PC-3 (cell line): ENCODE measurements around the gene NCOA7. TPM values are rescaled to one million over a fixed set of nuclear protein-coding genes. Genes with fewer than 3 reads are reported as not detected.

Experiments used
- ATAC-seq: fragments of 200-7000 bp; cut with Tn5 transposase; 2 replicates; pipeline ENCODE4 v1.9.1; 2020; ENCODE audit warnings: mild to moderate bottlenecking, moderate library complexity
- BruUV-seq: library from RNA; stranded (reverse); fragments of 400-500 nt; replicated peaks from 2 replicates; lab custom pipeline; 2021; lab: Mats Ljungman, UMichigan
- CTCF ChIA-PET: fragments of 300-600 bp; sonication (Branson Sonifier 250); formaldehyde crosslinking; loops from one replicate; lab custom pipeline; 2022; ENCODE audit warnings: antibody characterized with exemption; lab: Charles Lee
- POLR2A ChIA-PET: fragments of 300-600 bp; sonication (Branson Sonifier 250); formaldehyde crosslinking; loops from one replicate; lab custom pipeline; 2022; ENCODE audit warnings: antibody characterized with exemption; ENCODE audit not compliant: unreplicated experiment; lab: Charles Lee
- DNase-seq: peaks from one replicate; pipeline ENCODE4 v3.0.0-alpha.2; 2015
- H2AFZ ChIP-seq: fragments of 300-600 bp; sonication (generic); 2 replicates; pipeline ENCODE4 v1.6.0; 2016; ENCODE audit warnings: antibody characterized with exemption, low read length
- H3F3A ChIP-seq: fragments of 300-600 bp; sonication (generic); one replicate; pipeline ENCODE4 v1.6.0; 2017; ENCODE audit warnings: antibody characterized with exemption, low read length, control low read depth, mild to moderate bottlenecking; ENCODE audit not compliant: unreplicated experiment
- H3K27ac ChIP-seq: fragments of 300-600 bp; sonication (generic); 2 replicates; pipeline ENCODE4 v1.5.1; 2016; ENCODE audit warnings: mild to moderate bottlenecking, low read length
- H3K27me3 ChIP-seq: fragments of 300-600 bp; sonication (generic); 2 replicates; pipeline ENCODE4 v1.6.1; 2016; ENCODE audit warnings: low read length, mixed read lengths
- H3K36me3 ChIP-seq: fragments of 300-600 bp; sonication (generic); 2 replicates; pipeline ENCODE4 v1.6.1; 2016; ENCODE audit warnings: low read depth, mixed run types, low read length, mixed read lengths
- H3K4me1 ChIP-seq: fragments of 300-600 bp; sonication (generic); 2 replicates; pipeline ENCODE4 v1.5.1; 2016; ENCODE audit warnings: low read length; ENCODE audit not compliant: insufficient read depth
- H3K4me2 ChIP-seq: fragments of 300-600 bp; sonication (generic); 2 replicates; pipeline ENCODE4 v1.6.0; 2016; ENCODE audit warnings: low read length
- H3K4me3 ChIP-seq: fragments of 300-600 bp; sonication (generic); 2 replicates; pipeline ENCODE4 v1.5.1; 2016; ENCODE audit warnings: mild to moderate bottlenecking, low read length, mixed read lengths
- H3K79me2 ChIP-seq: fragments of 300-600 bp; sonication (generic); 2 replicates; pipeline ENCODE4 v1.6.1; 2017; ENCODE audit warnings: low read length, mixed read lengths
- H3K9ac ChIP-seq: fragments of 300-600 bp; sonication (generic); 2 replicates; pipeline ENCODE4 v1.6.0; 2016; ENCODE audit warnings: mild to moderate bottlenecking, low read length
- H3K9me2 ChIP-seq: fragments of 300-600 bp; sonication (generic); replicated peaks from 2 replicates; pipeline ENCODE4 v1.6.1; 2016; ENCODE audit warnings: mixed run types, low read length, mixed read lengths
- H3K9me3 ChIP-seq: fragments of 300-600 bp; sonication (generic); 2 replicates; pipeline ENCODE4 v1.6.1; 2016; ENCODE audit warnings: low read length, mixed read lengths
- H4K20me1 ChIP-seq: fragments of 300-600 bp; sonication (generic); 2 replicates; pipeline ENCODE4 v1.6.1; 2016; ENCODE audit warnings: low read length, mixed read lengths
- EZH2 ChIP-seq: fragments of 300-600 bp; sonication (generic); IDR thresholded peaks from one replicate; pipeline ENCODE4 v1.6.1; 2017; ENCODE audit warnings: antibody characterized with exemption, mild to moderate bottlenecking, low read length; ENCODE audit not compliant: unreplicated experiment
- EZH2phosphoT487 ChIP-seq: fragments of 300-600 bp; sonication (generic); IDR thresholded peaks from 2 replicates; pipeline ENCODE4 v1.6.1; 2018; ENCODE audit warnings: mild to moderate bottlenecking, antibody characterized with exemption, low read length, borderline replicate concordance
- intact Hi-C: fragments of 100-400 bp; cut with micrococcal nuclease; formaldehyde crosslinking; loops from 2 replicates; pipeline ENCODE4 v1.9.0; 2023
- total RNA-seq: library from RNA; depleted of rRNA; stranded (reverse); fragments of >200 nt; gene quantifications from 2 replicates; pipeline ENCODE4 v1.2.3, GENCODE V29; 2014
- TF ChIP-seq, protein P1 (sequence below): fragments of 300-600 bp; sonication (generic); conservative IDR thresholded peaks from 2 replicates; pipeline ENCODE4 v1.5.1; 2017; ENCODE audit warnings: antibody characterized with exemption, low read depth, mild to moderate bottlenecking, low read length

Gene NCOA7
- total RNA-seq, 1 experiment from 2014 or later = 13.4 TPM

DNA sequence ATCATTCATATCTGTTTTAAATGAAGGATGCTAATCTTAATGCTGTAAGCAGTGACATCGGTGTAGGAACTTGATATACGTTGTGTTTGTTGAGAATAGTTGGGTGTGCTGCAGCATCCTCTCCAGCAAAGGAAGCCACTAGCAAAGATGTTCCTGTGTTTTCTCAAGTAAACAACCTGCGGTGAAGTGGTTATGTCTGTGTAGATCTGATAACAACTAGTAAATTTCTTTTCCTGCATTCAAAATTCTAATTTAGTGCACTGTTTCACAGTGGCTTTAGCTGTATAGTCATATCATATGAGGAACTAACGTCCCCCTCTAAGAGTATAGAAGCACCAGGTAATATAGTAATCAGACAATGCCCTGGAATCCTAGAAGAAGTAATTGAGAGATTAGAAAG lies 38.7 kb downstream of the NCOA7 start:
- Histone ChIP-seq H3K79me2 (no peaks in the 10 kb centered on the region), H3K9me3 (no peaks in the 10 kb centered on the region), H3F3A (no peaks in the 10 kb centered on the region), H3K9me2 (no peaks in the 10 kb centered on the region), H3K27me3 (no peaks in the 10 kb centered on the region), H3K4me2 (no peak overlapping the region), H2AFZ (no peak overlapping the region), H3K36me3 (no peaks in the 10 kb centered on the region), H3K4me1 (no peaks in the 10 kb centered on the region), H3K27ac (no peak overlapping the region), H3K4me3 (no peak overlapping the region), H4K20me1 (no peaks in the 10 kb centered on the region), H3K9ac (no peak overlapping the region)
- BruUV-seq = no TSS peak
- DNase-seq = no peak
- CTCF ChIA-PET = no interaction called here
- intact Hi-C loops = no loop called here
- TF ChIP-seq EZH2 (no peak), EZH2phosphoT487 (no peak)
- TF ChIP-seq, protein P1, sequence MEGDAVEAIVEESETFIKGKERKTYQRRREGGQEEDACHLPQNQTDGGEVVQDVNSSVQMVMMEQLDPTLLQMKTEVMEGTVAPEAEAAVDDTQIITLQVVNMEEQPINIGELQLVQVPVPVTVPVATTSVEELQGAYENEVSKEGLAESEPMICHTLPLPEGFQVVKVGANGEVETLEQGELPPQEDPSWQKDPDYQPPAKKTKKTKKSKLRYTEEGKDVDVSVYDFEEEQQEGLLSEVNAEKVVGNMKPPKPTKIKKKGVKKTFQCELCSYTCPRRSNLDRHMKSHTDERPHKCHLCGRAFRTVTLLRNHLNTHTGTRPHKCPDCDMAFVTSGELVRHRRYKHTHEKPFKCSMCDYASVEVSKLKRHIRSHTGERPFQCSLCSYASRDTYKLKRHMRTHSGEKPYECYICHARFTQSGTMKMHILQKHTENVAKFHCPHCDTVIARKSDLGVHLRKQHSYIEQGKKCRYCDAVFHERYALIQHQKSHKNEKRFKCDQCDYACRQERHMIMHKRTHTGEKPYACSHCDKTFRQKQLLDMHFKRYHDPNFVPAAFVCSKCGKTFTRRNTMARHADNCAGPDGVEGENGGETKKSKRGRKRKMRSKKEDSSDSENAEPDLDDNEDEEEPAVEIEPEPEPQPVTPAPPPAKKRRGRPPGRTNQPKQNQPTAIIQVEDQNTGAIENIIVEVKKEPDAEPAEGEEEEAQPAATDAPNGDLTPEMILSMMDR = no peak
- ATAC-seq = no peak
- POLR2A ChIA-PET = no interaction called here

DNA sequence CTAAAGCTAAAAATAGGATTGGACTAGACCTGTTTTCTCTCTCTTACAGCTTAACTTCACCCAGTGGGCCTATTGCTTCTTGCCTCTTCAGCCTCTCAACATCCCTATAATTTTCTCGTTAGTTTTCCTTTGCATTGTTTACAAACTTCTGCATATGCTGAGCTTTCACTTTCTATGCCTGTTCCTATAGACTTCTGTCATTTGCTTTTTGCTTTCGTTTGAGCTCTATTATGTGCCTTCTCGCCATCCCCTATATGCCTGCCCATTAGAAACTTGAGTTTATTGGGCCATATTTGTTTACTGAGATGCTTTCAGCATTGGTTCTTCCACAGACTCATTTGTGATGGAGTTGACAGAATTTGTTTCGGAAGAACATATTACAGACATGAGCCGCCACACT lies 40.9 kb downstream of the NCOA7 start:
- Histone ChIP-seq H3K4me2 (no peak overlapping the region), H3K79me2 (no peaks in the 10 kb centered on the region), H3K27me3 (no peaks in the 10 kb centered on the region), H3K4me3 (no peak overlapping the region), H4K20me1 (no peaks in the 10 kb centered on the region), H3K9me2 (no peaks in the 10 kb centered on the region), H3K36me3 (no peaks in the 10 kb centered on the region), H3K9ac (no peak overlapping the region), H2AFZ (no peak overlapping the region), H3K27ac (no peak overlapping the region), H3K4me1 (no peaks in the 10 kb centered on the region), H3K9me3 (no peaks in the 10 kb centered on the region), H3F3A (no peaks in the 10 kb centered on the region)
- no peak for TF ChIP-seq EZH2phosphoT487
- TF ChIP-seq, protein P1 = no peak
- TF ChIP-seq EZH2 = no peak
- intact Hi-C loops = no loop called here
- DNase-seq = no peak
- BruUV-seq = no TSS peak
- ChIA-PET CTCF (no interaction called here), POLR2A (no interaction called here)
- ATAC-seq = no peak

DNA sequence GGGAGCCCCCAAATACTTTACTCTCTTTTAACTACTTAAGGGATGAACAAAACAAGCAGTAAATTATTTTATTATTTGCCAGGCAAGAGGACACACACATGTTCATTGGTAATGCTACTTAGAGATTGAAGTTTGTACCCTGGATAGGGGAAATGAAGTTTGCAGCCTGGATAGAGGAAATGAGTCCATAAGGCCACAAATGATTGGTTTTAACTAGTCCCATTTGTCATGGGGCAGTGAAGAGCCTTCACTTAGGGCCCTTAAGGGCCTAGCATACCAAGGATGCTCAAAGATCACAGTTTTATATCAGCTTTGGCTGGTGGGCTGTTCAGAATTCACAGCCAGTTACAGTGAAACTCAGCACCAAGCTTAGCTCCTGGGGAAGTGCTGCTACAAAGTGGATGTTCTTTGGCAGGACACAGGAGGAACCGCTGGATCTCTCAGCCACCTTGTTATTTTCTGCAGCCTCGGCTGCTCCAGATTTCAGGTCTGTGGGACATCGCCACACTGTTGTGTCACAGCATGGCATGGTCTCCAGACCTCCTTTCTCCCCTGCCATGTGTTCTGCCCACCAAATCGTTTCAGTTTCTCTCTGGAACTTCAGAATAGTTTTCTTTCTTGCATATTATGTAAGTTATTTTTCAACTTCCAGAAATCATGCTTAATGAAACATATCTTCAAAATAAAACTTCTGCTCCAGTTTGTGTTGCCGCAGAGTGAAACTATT lies 41.8 kb downstream of the NCOA7 start:
- no TSS peak for BruUV-seq
- DNase-seq (no peak), ATAC-seq (no peak)
- H3K27me3 ChIP-seq = no peaks in the 10 kb centered on the region
- ChIA-PET POLR2A (no interaction called here), CTCF (no interaction called here)
- H3K9me3 ChIP-seq = no peaks in the 10 kb centered on the region
- H2AFZ ChIP-seq = no peak overlapping the region
- no peak overlapping the region for H3K9ac ChIP-seq
- no peaks in the 10 kb centered on the region for H3F3A ChIP-seq
- TF ChIP-seq EZH2 = no peak
- TF ChIP-seq EZH2phosphoT487 = no peak
- TF ChIP-seq, protein P1 = no peak
- no peak overlapping the region for H3K27ac ChIP-seq
- no peaks in the 10 kb centered on the region for H4K20me1 ChIP-seq
- H3K79me2 ChIP-seq = no peaks in the 10 kb centered on the region
- H3K4me3 ChIP-seq = no peak overlapping the region
- no peaks in the 10 kb centered on the region for H3K36me3 ChIP-seq
- no peaks in the 10 kb centered on the region for H3K4me1 ChIP-seq
- intact Hi-C loops = no loop called here
- H3K4me2 ChIP-seq = no peak overlapping the region
- no peaks in the 10 kb centered on the region for H3K9me2 ChIP-seq
